Hypothalamus (tissue), 51 donors: ENCODE data around the gene ST3GAL4.

Experiments used
- DNase-seq, 51 donors: peaks; one replicate each; lab custom pipeline; 2025; lab: John Stamatoyannopoulos, UW

Gene ST3GAL4

GRCh38 chr11:126403022-126403581 lies 47.6 kb downstream of the ST3GAL4 start:
- DNase-seq: no peak

GRCh38 chr11:126403658-126404057 lies 48.2 kb downstream of the ST3GAL4 start:
- DNase-seq: no peak

- no peak for DNase-seq
These were observed 48.9 kb downstream of the ST3GAL4 start for GRCh38 chr11:126404367-126404766.

- no peak for DNase-seq
These were observed 49.9 kb downstream of the ST3GAL4 start for GRCh38 chr11:126405374-126405773.

- no peak for DNase-seq
These were observed 50.4 kb downstream of the ST3GAL4 start for GRCh38 chr11:126405906-126406305.

GRCh38 chr11:126406368-126406767 lies 50.9 kb downstream of the ST3GAL4 start:
- DNase-seq: peak in 2 of 51 donors; percentile 22

- no peak for DNase-seq
These were observed 51.6 kb downstream of the ST3GAL4 start for GRCh38 chr11:126407101-126407521.

- no peak for DNase-seq
These were observed 52.3 kb downstream of the ST3GAL4 start for GRCh38 chr11:126407682-126408288.

- DNase-seq: no peak
These were observed 53.0 kb downstream of the ST3GAL4 start for GRCh38 chr11:126408496-126408895.

GRCh38 chr11:126408901-126409619 lies 53.6 kb downstream of the ST3GAL4 start:
- no peak for DNase-seq

GRCh38 chr11:126409620-126409985 lies 54.1 kb downstream of the ST3GAL4 start:
- DNase-seq: no peak

GRCh38 chr11:126410649-126411048 lies 55.2 kb downstream of the ST3GAL4 start:
- no peak for DNase-seq

GRCh38 chr11:126411971-126412381 lies 56.5 kb downstream of the ST3GAL4 start:
- no peak for DNase-seq

GRCh38 chr11:126413426-126413825 lies 57.9 kb downstream of the ST3GAL4 start:
- no peak for DNase-seq

GRCh38 chr11:126413843-126414405 lies 58.4 kb downstream of the ST3GAL4 start:
- DNase-seq: no peak

- peak in 5 of 51 donors; percentile 12 to 39 (median 21) for DNase-seq
These were observed 59.1 kb downstream of the ST3GAL4 start for GRCh38 chr11:126414615-126415014.

- DNase-seq: peak in 40 of 51 donors; percentile 13 to 76 (median 47)
These were observed 59.6 kb downstream of the ST3GAL4 start for GRCh38 chr11:126415128-126415527.

GRCh38 chr11:126415669-126416420 lies 60.4 kb downstream of the ST3GAL4 start:
- DNase-seq: peak in 32 of 51 donors; percentile 7 to 77 (median 42)

- peak in 50 of 51 donors; percentile 39 to 88 (median 72) for DNase-seq
These were observed 61.1 kb downstream of the ST3GAL4 start for GRCh38 chr11:126416542-126417090.

- DNase-seq: no peak
These were observed 61.8 kb downstream of the ST3GAL4 start for GRCh38 chr11:126417091-126417862.
